DND-41 (cell line): ENCODE data around the gene HOXC5.

Experiments
- EZH2 ChIP-seq: IDR thresholded peaks from 3 replicates; pipeline ENCODE4 v1.6.1; 2012; ENCODE audit warnings: borderline replicate concordance, low read depth, mild to moderate bottlenecking, moderate library complexity, low read length, inconsistent platforms; ENCODE audit not compliant: severe bottlenecking
- TF ChIP-seq, protein P1 (sequence below): IDR thresholded peaks from 2 replicates; pipeline ENCODE4 v1.5.1; 2012; ENCODE audit warnings: borderline replicate concordance, low read length, moderate library complexity, mild to moderate bottlenecking; ENCODE audit not compliant: poor library complexity, severe bottlenecking; ENCODE audit errors: extremely low read depth

DNA sequence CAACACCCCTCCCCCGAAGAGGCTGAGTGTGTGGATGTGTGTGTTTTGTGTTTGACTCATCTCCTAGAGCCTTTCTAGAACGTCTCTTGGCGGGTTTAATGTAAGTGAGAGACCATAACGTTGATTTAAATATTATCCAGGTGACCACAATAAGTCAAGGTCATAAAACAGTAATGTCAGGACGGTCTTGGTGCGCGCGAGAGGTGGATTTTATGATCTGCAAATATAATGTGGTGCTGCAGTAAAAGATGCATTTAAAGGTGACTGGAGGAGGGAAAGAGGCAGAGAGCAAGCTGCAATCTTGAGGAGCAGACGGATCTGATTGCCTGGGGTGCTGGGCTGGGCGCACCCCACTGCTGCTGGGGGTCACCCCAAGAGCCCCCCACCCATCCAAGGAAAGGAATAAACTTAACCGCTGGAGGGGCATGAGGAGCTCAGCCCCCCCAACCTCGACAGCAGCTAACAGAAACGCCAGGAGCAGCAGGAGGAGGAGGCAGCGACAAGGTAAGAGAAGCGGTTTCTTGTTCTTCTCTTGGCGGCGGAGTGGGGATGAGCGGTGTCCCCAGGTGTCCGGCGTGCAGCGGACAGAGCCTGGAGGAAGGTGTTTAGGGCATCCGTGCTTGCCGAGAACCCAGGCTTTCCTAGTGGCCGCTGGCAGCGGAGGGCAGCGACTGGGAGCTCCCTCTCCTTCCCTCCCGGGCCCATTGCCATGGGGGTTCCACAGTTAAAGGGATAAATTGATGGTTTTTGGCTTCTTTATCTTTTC is 42.4 kb upstream of the HOXC5 start:
- TF ChIP-seq, protein P1, sequence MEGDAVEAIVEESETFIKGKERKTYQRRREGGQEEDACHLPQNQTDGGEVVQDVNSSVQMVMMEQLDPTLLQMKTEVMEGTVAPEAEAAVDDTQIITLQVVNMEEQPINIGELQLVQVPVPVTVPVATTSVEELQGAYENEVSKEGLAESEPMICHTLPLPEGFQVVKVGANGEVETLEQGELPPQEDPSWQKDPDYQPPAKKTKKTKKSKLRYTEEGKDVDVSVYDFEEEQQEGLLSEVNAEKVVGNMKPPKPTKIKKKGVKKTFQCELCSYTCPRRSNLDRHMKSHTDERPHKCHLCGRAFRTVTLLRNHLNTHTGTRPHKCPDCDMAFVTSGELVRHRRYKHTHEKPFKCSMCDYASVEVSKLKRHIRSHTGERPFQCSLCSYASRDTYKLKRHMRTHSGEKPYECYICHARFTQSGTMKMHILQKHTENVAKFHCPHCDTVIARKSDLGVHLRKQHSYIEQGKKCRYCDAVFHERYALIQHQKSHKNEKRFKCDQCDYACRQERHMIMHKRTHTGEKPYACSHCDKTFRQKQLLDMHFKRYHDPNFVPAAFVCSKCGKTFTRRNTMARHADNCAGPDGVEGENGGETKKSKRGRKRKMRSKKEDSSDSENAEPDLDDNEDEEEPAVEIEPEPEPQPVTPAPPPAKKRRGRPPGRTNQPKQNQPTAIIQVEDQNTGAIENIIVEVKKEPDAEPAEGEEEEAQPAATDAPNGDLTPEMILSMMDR = no peak
- TF ChIP-seq EZH2 = peak; percentile 28
